ENCODE measurements around the gene MAPT.

Gene MAPT

GRCh38 chr17:45973099-45973780, 78.9 kb downstream of the MAPT start:
- Histone ChIP-seq H3K36me3 (ENCODE audit: control insufficient read depth, insufficient read depth, low read length) (no peaks in the 10 kb centered on the region), H3K4me3 (ENCODE audit: low read length) (no peak overlapping the region), H3K9me3 (ENCODE audit: control insufficient read depth, low read length) (no peaks in the 10 kb centered on the region), H3K27me3 (ENCODE audit: control insufficient read depth, insufficient read depth, low read length) (peaks cover 10% of the 10 kb centered on the region), H3K4me1 (ENCODE audit: control insufficient read depth, insufficient read depth, low read length) (no peaks in the 10 kb centered on the region), H3K9ac (ENCODE audit: low read length) (no peak overlapping the region)

GRCh38 chr17:45973946-45974859, 79.8 kb downstream of the MAPT start:
- Histone ChIP-seq H3K36me3 (ENCODE audit: control insufficient read depth, insufficient read depth, low read length) (no peaks in the 10 kb centered on the region), H3K9ac (ENCODE audit: low read length) (no peak overlapping the region), H3K4me1 (ENCODE audit: control insufficient read depth, insufficient read depth, low read length) (no peaks in the 10 kb centered on the region)

GRCh38 chr17:45974916-45975630, 80.7 kb downstream of the MAPT start:
- H3K27me3 ChIP-seq (ENCODE audit: control insufficient read depth, insufficient read depth, low read length), result peaks cover 10% of the 10 kb centered on the region
- H3K4me3 ChIP-seq (ENCODE audit: low read length), result no peak overlapping the region
- no peak overlapping the region for H3K9ac ChIP-seq (ENCODE audit: low read length)
- no peaks in the 10 kb centered on the region for H3K4me1 ChIP-seq (ENCODE audit: control insufficient read depth, insufficient read depth, low read length)
- H3K36me3 ChIP-seq (ENCODE audit: control insufficient read depth, insufficient read depth, low read length), result no peaks in the 10 kb centered on the region
- no peaks in the 10 kb centered on the region for H3K9me3 ChIP-seq (ENCODE audit: control insufficient read depth, low read length)

More at GRCh38 chr17:45973946-45974859, 79.8 kb downstream of the MAPT start:
- peaks cover 10% of the 10 kb centered on the region for H3K27me3 ChIP-seq (ENCODE audit: control insufficient read depth, insufficient read depth, low read length)
- H3K9me3 ChIP-seq (ENCODE audit: control insufficient read depth, low read length), result no peaks in the 10 kb centered on the region
- no peak overlapping the region for H3K4me3 ChIP-seq (ENCODE audit: low read length)

GRCh38 chr17:45975640-45976295, 81.4 kb downstream of the MAPT start:
- H3K9ac ChIP-seq (ENCODE audit: low read length), result no peak overlapping the region

GRCh38 chr17:45976391-45976754, 82.0 kb downstream of the MAPT start:
- H3K36me3 ChIP-seq (ENCODE audit: control insufficient read depth, insufficient read depth, low read length), result no peaks in the 10 kb centered on the region
- no peak overlapping the region for H3K9ac ChIP-seq (ENCODE audit: low read length)
- no peaks in the 10 kb centered on the region for H3K4me1 ChIP-seq (ENCODE audit: control insufficient read depth, insufficient read depth, low read length)
- H3K9me3 ChIP-seq (ENCODE audit: control insufficient read depth, low read length), result no peaks in the 10 kb centered on the region
- no peak overlapping the region for H3K4me3 ChIP-seq (ENCODE audit: low read length)
- H3K27me3 ChIP-seq (ENCODE audit: control insufficient read depth, insufficient read depth, low read length), result peaks cover 7% of the 10 kb centered on the region

More at GRCh38 chr17:45975640-45976295, 81.4 kb downstream of the MAPT start:
- Histone ChIP-seq H3K4me3 (ENCODE audit: low read length) (no peak overlapping the region), H3K4me1 (ENCODE audit: control insufficient read depth, insufficient read depth, low read length) (no peaks in the 10 kb centered on the region), H3K9me3 (ENCODE audit: control insufficient read depth, low read length) (no peaks in the 10 kb centered on the region), H3K27me3 (ENCODE audit: control insufficient read depth, insufficient read depth, low read length) (peaks cover 9% of the 10 kb centered on the region), H3K36me3 (ENCODE audit: control insufficient read depth, insufficient read depth, low read length) (no peaks in the 10 kb centered on the region)

GRCh38 chr17:45976755-45977505, 82.6 kb downstream of the MAPT start:
- Histone ChIP-seq H3K9ac (ENCODE audit: low read length) (no peak overlapping the region), H3K36me3 (ENCODE audit: control insufficient read depth, insufficient read depth, low read length) (no peaks in the 10 kb centered on the region)

GRCh38 chr17:45977506-45977824, 83.1 kb downstream of the MAPT start:
- H3K4me1 ChIP-seq (ENCODE audit: control insufficient read depth, insufficient read depth, low read length), result no peaks in the 10 kb centered on the region
- no peaks in the 10 kb centered on the region for H3K36me3 ChIP-seq (ENCODE audit: control insufficient read depth, insufficient read depth, low read length)
- H3K4me3 ChIP-seq (ENCODE audit: low read length), result no peak overlapping the region
- H3K9ac ChIP-seq (ENCODE audit: low read length), result no peak overlapping the region
- H3K27me3 ChIP-seq (ENCODE audit: control insufficient read depth, insufficient read depth, low read length), result peaks cover 7% of the 10 kb centered on the region
- H3K9me3 ChIP-seq (ENCODE audit: control insufficient read depth, low read length), result no peaks in the 10 kb centered on the region

More at GRCh38 chr17:45976755-45977505, 82.6 kb downstream of the MAPT start:
- no peak overlapping the region for H3K4me3 ChIP-seq (ENCODE audit: low read length)
- no peaks in the 10 kb centered on the region for H3K4me1 ChIP-seq (ENCODE audit: control insufficient read depth, insufficient read depth, low read length)
- H3K27me3 ChIP-seq (ENCODE audit: control insufficient read depth, insufficient read depth, low read length), result peaks cover 7% of the 10 kb centered on the region
- no peaks in the 10 kb centered on the region for H3K9me3 ChIP-seq (ENCODE audit: control insufficient read depth, low read length)

- Histone ChIP-seq H3K9ac (ENCODE audit: low read length) (no peak overlapping the region), H3K9me3 (ENCODE audit: control insufficient read depth, low read length) (no peaks in the 10 kb centered on the region), H3K36me3 (ENCODE audit: control insufficient read depth, insufficient read depth, low read length) (no peaks in the 10 kb centered on the region), H3K4me3 (ENCODE audit: low read length) (no peak overlapping the region), H3K27me3 (ENCODE audit: control insufficient read depth, insufficient read depth, low read length) (peaks cover 7% of the 10 kb centered on the region), H3K4me1 (ENCODE audit: control insufficient read depth, insufficient read depth, low read length) (no peaks in the 10 kb centered on the region)
These were observed 83.7 kb downstream of the MAPT start for GRCh38 chr17:45977976-45978626.

GRCh38 chr17:45979137-45979536, 84.8 kb downstream of the MAPT start:
- no peak overlapping the region for H3K9ac ChIP-seq (ENCODE audit: low read length)

GRCh38 chr17:45980855-45981254, 86.5 kb downstream of the MAPT start:
- Histone ChIP-seq H3K9ac (ENCODE audit: low read length) (no peak overlapping the region), H3K9me3 (ENCODE audit: control insufficient read depth, low read length) (no peaks in the 10 kb centered on the region), H3K4me3 (ENCODE audit: low read length) (no peak overlapping the region), H3K36me3 (ENCODE audit: control insufficient read depth, insufficient read depth, low read length) (no peaks in the 10 kb centered on the region), H3K4me1 (ENCODE audit: control insufficient read depth, insufficient read depth, low read length) (no peaks in the 10 kb centered on the region), H3K27me3 (ENCODE audit: control insufficient read depth, insufficient read depth, low read length) (peaks cover 7% of the 10 kb centered on the region)

More at GRCh38 chr17:45979137-45979536, 84.8 kb downstream of the MAPT start:
- no peaks in the 10 kb centered on the region for H3K9me3 ChIP-seq (ENCODE audit: control insufficient read depth, low read length)
- H3K36me3 ChIP-seq (ENCODE audit: control insufficient read depth, insufficient read depth, low read length), result no peaks in the 10 kb centered on the region
- no peak overlapping the region for H3K4me3 ChIP-seq (ENCODE audit: low read length)
- no peaks in the 10 kb centered on the region for H3K4me1 ChIP-seq (ENCODE audit: control insufficient read depth, insufficient read depth, low read length)
- peaks cover 7% of the 10 kb centered on the region for H3K27me3 ChIP-seq (ENCODE audit: control insufficient read depth, insufficient read depth, low read length)

- Histone ChIP-seq H3K9ac (ENCODE audit: low read length) (no peak overlapping the region), H3K9me3 (ENCODE audit: control insufficient read depth, low read length) (no peaks in the 10 kb centered on the region), H3K27me3 (ENCODE audit: control insufficient read depth, insufficient read depth, low read length) (peaks cover 7% of the 10 kb centered on the region)
These were observed 87.0 kb downstream of the MAPT start for GRCh38 chr17:45981306-45981705.

More at GRCh38 chr17:45981306-45981705, 87.0 kb downstream of the MAPT start:
- H3K4me3 ChIP-seq (ENCODE audit: low read length), result no peak overlapping the region
- H3K36me3 ChIP-seq (ENCODE audit: control insufficient read depth, insufficient read depth, low read length), result no peaks in the 10 kb centered on the region
- no peaks in the 10 kb centered on the region for H3K4me1 ChIP-seq (ENCODE audit: control insufficient read depth, insufficient read depth, low read length)
